Upper lobe of left lung (tissue), 4 donors: ENCODE results near the gene PHKG1.

ENCODE experiments used
- CTCF ChIP-seq, 6 experiments: fragments of 450-650 bp in 4 of 6; fragments of 200-600 bp in 2 of 6; sonication (generic) in 2 of 6; IDR thresholded peaks; one replicate each; pipeline ENCODE4 v1.5.1; 2016 to 2019; ENCODE audit warnings: antibody characterized with exemption in 6 of 6
- EP300 ChIP-seq, 4 donors: sonication (generic); formaldehyde crosslinking; IDR thresholded peaks; one replicate each; pipeline ENCODE4 v1.5.1; 2017; ENCODE audit warnings: antibody characterized with exemption in 4 of 4, control low read depth in 2 of 4
- POLR2A ChIP-seq, 4 donors: fragments of 450-650 bp; IDR thresholded peaks; one replicate each; pipeline ENCODE4 v1.5.1; 2016 to 2017; ENCODE audit warnings: antibody characterized with exemption in 4 of 4, mild to moderate bottlenecking in 2 of 4
- POLR2AphosphoS5 ChIP-seq, 2 donors: sonication (generic); formaldehyde crosslinking; IDR thresholded peaks; one replicate each; pipeline ENCODE4 v1.5.1; 2017; ENCODE audit warnings: antibody characterized with exemption in 2 of 2

- TF ChIP-seq CTCF (IDR thresholded peaks at IDR 0.05) (no peak), POLR2AphosphoS5 (IDR thresholded peaks at IDR 0.05) (no peak), POLR2A (IDR thresholded peaks at IDR 0.05) (no peak), EP300 (IDR thresholded peaks at IDR 0.05) (no peak)
Observed at GRCh38 chr7:56099653-56100052, 6.9 kb upstream of the PHKG1 start.
